NB4 (cell line): ENCODE results near the gene CCDC34.

Source experiments
- CTCF ChIP-seq: IDR thresholded peaks from one replicate; pipeline ENCODE4 v1.5.1; 2012; ENCODE audit warnings: low read depth, low read length
- MAX ChIP-seq: IDR thresholded peaks from 2 replicates; pipeline ENCODE4 v1.6.1; 2011; ENCODE audit warnings: low read depth, low read length
- MYC ChIP-seq: IDR thresholded peaks from 2 replicates; pipeline ENCODE4 v1.6.1; 2011; ENCODE audit warnings: low read depth, low read length
- POLR2A ChIP-seq: IDR thresholded peaks from 2 replicates; pipeline ENCODE4 v1.6.1; 2011; ENCODE audit warnings: mild to moderate bottlenecking; ENCODE audit not compliant: insufficient read length; ENCODE audit errors: extremely low read depth

- TF ChIP-seq CTCF (no peak), POLR2A (no peak), MYC (no peak), MAX (no peak)
Observed at GRCh38 chr11:27328614-27329013, 34.4 kb downstream of the CCDC34 start.
